Measurements from ENCODE around the gene TMPRSS12. TPM values are rescaled to one million over a fixed set of nuclear protein-coding genes. Genes with fewer than 3 reads are reported as not detected.
"Not testable (repeated sequence)": the region's sequence is repeated elsewhere in the genome, so short reads cannot be mapped to it uniquely, and the experiment has no call there.

Gene TMPRSS12
- total RNA-seq, 1 donor from 2014 or later: not detected

- Mint-ChIP-seq H3K9me3 (peaks cover 2% of the 10 kb centered on the region), H3K27me3 (ENCODE audit: insufficient read depth, low read depth) (no peaks in the 10 kb centered on the region), H3K4me3 (no peak overlapping the region), H3K36me3 (peaks cover 13% of the 10 kb centered on the region), H3K4me1 (no peaks in the 10 kb centered on the region), H3K27ac (no peak overlapping the region)
- Histone ChIP-seq H3K36me3 (no peaks in the 10 kb centered on the region), H3K79me2 (ENCODE audit: low read depth) (no peaks in the 10 kb centered on the region), H3K4me3 (no peak overlapping the region), H3K9me3 (ENCODE audit: low read depth) (no peaks in the 10 kb centered on the region), H3K9ac (no peak overlapping the region), H3K27ac (no peak overlapping the region), H3K27me3 (no peaks in the 10 kb centered on the region), H2AFZ (replicated peaks) (no peak overlapping the region), H3K4me2 (no peak overlapping the region), H4K20me1 (ENCODE audit: low read depth) (no peaks in the 10 kb centered on the region), H3F3A (ENCODE audit: low read depth) (no peaks in the 10 kb centered on the region), H3K4me1 (no peaks in the 10 kb centered on the region)
- no peak for DNase-seq (ENCODE audit: low spot score)
- no peak for TF ChIP-seq EZH2phosphoT487 (IDR thresholded peaks at IDR 0.05)
- TF ChIP-seq EZH2 (IDR thresholded peaks at IDR 0.05): no peak
- no peak for TF ChIP-seq CTCF (IDR thresholded peaks at IDR 0.05)
These were observed 36.5 kb upstream of the TMPRSS12 start for GRCh38 chr12:50806176-50806575.

GRCh38 chr12:50809131-50809530 is 33.6 kb upstream of the TMPRSS12 start:
- H3K79me2 ChIP-seq (ENCODE audit: low read depth); H3K4me3 ChIP-seq; H2AFZ ChIP-seq (replicated peaks); H3K4me1 Mint-ChIP-seq; H3K9me3 Mint-ChIP-seq; H3K4me1 ChIP-seq; H3K4me3 Mint-ChIP-seq; H3K4me2 ChIP-seq; H4K20me1 ChIP-seq (ENCODE audit: low read depth); H3K9me3 ChIP-seq (ENCODE audit: low read depth); DNase-seq (ENCODE audit: low spot score); H3K27ac Mint-ChIP-seq; H3K27ac ChIP-seq; H3K27me3 ChIP-seq; H3K9ac ChIP-seq; H3F3A ChIP-seq (ENCODE audit: low read depth); H3K36me3 ChIP-seq; H3K27me3 Mint-ChIP-seq (ENCODE audit: insufficient read depth, low read depth): not testable (repeated sequence)
- peaks cover 13% of the 10 kb centered on the region for H3K36me3 Mint-ChIP-seq

GRCh38 chr12:50814921-50815320 is 27.8 kb upstream of the TMPRSS12 start:
- H3K27me3 Mint-ChIP-seq (ENCODE audit: insufficient read depth, low read depth); H3K9me3 Mint-ChIP-seq; DNase-seq (ENCODE audit: low spot score); H3F3A ChIP-seq (ENCODE audit: low read depth); H3K27ac ChIP-seq; H3K36me3 ChIP-seq; H3K4me3 Mint-ChIP-seq; H3K4me1 ChIP-seq; H3K4me2 ChIP-seq; H3K27me3 ChIP-seq; H3K79me2 ChIP-seq (ENCODE audit: low read depth); H3K9me3 ChIP-seq (ENCODE audit: low read depth); H3K27ac Mint-ChIP-seq; H3K4me1 Mint-ChIP-seq; H3K9ac ChIP-seq; H4K20me1 ChIP-seq (ENCODE audit: low read depth); H3K4me3 ChIP-seq; H2AFZ ChIP-seq (replicated peaks): not testable (repeated sequence)
- peaks cover 31% of the 10 kb centered on the region for H3K36me3 Mint-ChIP-seq

GRCh38 chr12:50820177-50820576 is 22.5 kb upstream of the TMPRSS12 start:
- Histone ChIP-seq H3K27me3 (no peaks in the 10 kb centered on the region), H3K9me3 (ENCODE audit: low read depth) (no peaks in the 10 kb centered on the region), H3K4me3 (no peak overlapping the region), H3K4me1 (no peaks in the 10 kb centered on the region), H3K27ac (no peak overlapping the region), H3K36me3 (no peaks in the 10 kb centered on the region), H4K20me1 (ENCODE audit: low read depth) (no peaks in the 10 kb centered on the region), H3K9ac (no peak overlapping the region), H3K4me2 (no peak overlapping the region), H3F3A (ENCODE audit: low read depth) (no peaks in the 10 kb centered on the region), H3K79me2 (ENCODE audit: low read depth) (no peaks in the 10 kb centered on the region), H2AFZ (replicated peaks) (no peak overlapping the region)
- Mint-ChIP-seq H3K27me3 (ENCODE audit: insufficient read depth, low read depth) (no peaks in the 10 kb centered on the region), H3K27ac (no peak overlapping the region), H3K4me1 (no peaks in the 10 kb centered on the region), H3K9me3 (no peaks in the 10 kb centered on the region), H3K4me3 (no peak overlapping the region), H3K36me3 (peaks cover 17% of the 10 kb centered on the region)
- no peak for DNase-seq (ENCODE audit: low spot score)
- TF ChIP-seq EZH2 (IDR thresholded peaks at IDR 0.05) (no peak), CTCF (IDR thresholded peaks at IDR 0.05) (no peak), EZH2phosphoT487 (IDR thresholded peaks at IDR 0.05) (no peak)

All from neural progenitor cell (in vitro differentiated cells).